Upper lobe of left lung (tissue), 6 donors: ENCODE results near the gene PML. TPM values are rescaled to one million over a fixed set of nuclear protein-coding genes. Genes with fewer than 3 reads are reported as not detected.

Source experiments
- ATAC-seq, 2 donors: fragments of 200-7000 bp; cut with Tn5 transposase; one replicate each; pipeline ENCODE4 v1.9.1; 2022; ENCODE audit warnings: mild to moderate bottlenecking in 2 of 2, moderate library complexity in 2 of 2; ENCODE audit not compliant: low FRiP score in 2 of 2
- DNase-seq, 2 donors: peaks; one replicate each; pipeline ENCODE4 v3.0.0-alpha.2; 2019 to 2020
- H3K27ac ChIP-seq, 4 donors: fragments of 200-600 bp; sonication (generic); one replicate each; pipeline ENCODE4 v1.5.1; 2016 to 2019
- H3K27me3 ChIP-seq, 4 donors: fragments of 200-600 bp; sonication (generic); one replicate each; pipeline ENCODE4 v1.5.1; 2017 to 2019
- H3K36me3 ChIP-seq, 4 donors: fragments of 200-600 bp; sonication (generic); one replicate each; pipeline ENCODE4 v1.5.1; 2016 to 2019
- H3K4me1 ChIP-seq, 4 donors: fragments of 200-600 bp; sonication (generic); one replicate each; pipeline ENCODE4 v1.5.1; 2018 to 2019
- H3K4me3 ChIP-seq, 4 donors: fragments of 200-600 bp; sonication (generic); one replicate each; pipeline ENCODE4 v1.5.1; 2017 to 2019; ENCODE audit warnings: mild to moderate bottlenecking in 2 of 4, moderate library complexity in 1 of 4
- H3K9me3 ChIP-seq, 4 donors: fragments of 200-600 bp; sonication (generic); one replicate each; pipeline ENCODE4 v1.5.1; 2018 to 2019
- CTCF ChIP-seq, 6 experiments: fragments of 450-650 bp in 4 of 6; fragments of 200-600 bp in 2 of 6; sonication (generic) in 2 of 6; IDR thresholded peaks; one replicate each; pipeline ENCODE4 v1.5.1; 2016 to 2019; ENCODE audit warnings: antibody characterized with exemption in 6 of 6
- EP300 ChIP-seq, 4 donors: sonication (generic); formaldehyde crosslinking; IDR thresholded peaks; one replicate each; pipeline ENCODE4 v1.5.1; 2017; ENCODE audit warnings: antibody characterized with exemption in 4 of 4, control low read depth in 2 of 4
- POLR2A ChIP-seq, 4 donors: fragments of 450-650 bp; IDR thresholded peaks; one replicate each; pipeline ENCODE4 v1.5.1; 2016 to 2017; ENCODE audit warnings: antibody characterized with exemption in 4 of 4, mild to moderate bottlenecking in 2 of 4
- POLR2AphosphoS5 ChIP-seq, 2 donors: sonication (generic); formaldehyde crosslinking; IDR thresholded peaks; one replicate each; pipeline ENCODE4 v1.5.1; 2017; ENCODE audit warnings: antibody characterized with exemption in 2 of 2
- WGBS, 2 donors: methylation state at CpG; one replicate each; pipeline ENCODE4 v1.1.5; 2017 to 2018; 5-methylcytosine and 5-hydroxymethylcytosine counted together
- total RNA-seq, 6 donors: library from RNA; depleted of rRNA in 4 of 6; stranded (reverse); fragments of >200 nt in 4 of 6; gene quantifications; one replicate each; pipeline versions ENCODE4 v1.1.0 to v1.2.1, GENCODE V29; 2016 to 2021
- donor health status: DM: no; HTN: no; CAD: no; lungs with moderate emphysema.
- donor health status: DM: no; HTN: yes; CAD: no; lungs with severe emphysema.

The PML gene
- total RNA-seq, 6 donors from 2014 or later: 63.1 to 247 (median 92.9) TPM

- 70 to 78% methylated on average over 11 of the region's 11 CpGs for WGBS, 2 donors
- peak overlapping the region in 3 of 4 donors; percentile 0 to 73 (median 45) for H3K27ac ChIP-seq
- H3K36me3 ChIP-seq: peaks cover 0 to 50% (median 7%) of the 10 kb centered on the region in 4 donors
- no peaks in the 10 kb centered on the region for H3K27me3 ChIP-seq
- no peak for TF ChIP-seq CTCF (IDR thresholded peaks at IDR 0.05)
- TF ChIP-seq EP300 (IDR thresholded peaks at IDR 0.05): no peak
- no peak for TF ChIP-seq POLR2A (IDR thresholded peaks at IDR 0.05)
- no peak for TF ChIP-seq POLR2AphosphoS5 (IDR thresholded peaks at IDR 0.05)
- H3K9me3 ChIP-seq: no peaks in the 10 kb centered on the region
- ATAC-seq: no peak
- H3K4me1 ChIP-seq: peaks cover 62 to 83% (median 71%) of the 10 kb centered on the region in 4 donors
- H3K4me3 ChIP-seq: no peak overlapping the region
- no peak for DNase-seq
These were observed 12.5 kb downstream of the PML start for GRCh38 chr15:74006774-74007639.

- peak overlapping the region in 3 of 4 donors; percentile 0 to 73 (median 45) for H3K27ac ChIP-seq
- H3K27me3 ChIP-seq: no peaks in the 10 kb centered on the region
- peaks cover 63 to 92% (median 78%) of the 10 kb centered on the region in 4 donors for H3K4me1 ChIP-seq
These were observed 13.4 kb downstream of the PML start for GRCh38 chr15:74007820-74008371.

GRCh38 chr15:74008901-74009300 lies 14.4 kb downstream of the PML start:
- Histone ChIP-seq H3K9me3 (no peaks in the 10 kb centered on the region), H3K4me3 (no peak overlapping the region), H3K36me3 (peaks cover 0 to 33% (median 4%) of the 10 kb centered on the region in 4 donors), H3K27ac (peak overlapping the region in 2 of 4 donors; percentile 73 to 77), H3K4me1 (peaks cover 63 to 93% (median 84%) of the 10 kb centered on the region in 4 donors), H3K27me3 (no peaks in the 10 kb centered on the region)
- ATAC-seq: no peak
- no peak for DNase-seq
- TF ChIP-seq EP300 (IDR thresholded peaks at IDR 0.05): no peak
- WGBS, 2 donors: 87 to 88% methylated on average over 3 of the region's 3 CpGs

More at GRCh38 chr15:74007820-74008371, 13.4 kb downstream of the PML start:
- DNase-seq (no peak), ATAC-seq (peak in 1 of 2 donors; percentile 34)
- WGBS, 2 donors: 36 to 46% methylated on average over 5 of the region's 5 CpGs
- no peaks in the 10 kb centered on the region for H3K9me3 ChIP-seq
- H3K36me3 ChIP-seq: peaks cover 0 to 43% (median 6%) of the 10 kb centered on the region in 4 donors
- H3K4me3 ChIP-seq: no peak overlapping the region
- TF ChIP-seq POLR2AphosphoS5 (IDR thresholded peaks at IDR 0.05): peak in 1 of 2 donors; percentile 43
- TF ChIP-seq CTCF (IDR thresholded peaks at IDR 0.05): no peak

- peak in 1 of 2 donors; percentile 71 for ATAC-seq
- Histone ChIP-seq H3K4me1 (peaks cover 77 to 88% (median 82%) of the 10 kb centered on the region in 4 donors), H3K27ac (peak overlapping the region; percentile 54 to 77 (median 69)), H3K9me3 (no peaks in the 10 kb centered on the region), H3K36me3 (peaks cover 0 to 24% (median 4%) of the 10 kb centered on the region in 4 donors), H3K27me3 (no peaks in the 10 kb centered on the region), H3K4me3 (no peak overlapping the region)
- no peak for DNase-seq
- peak in 1 of 2 donors; percentile 21 for TF ChIP-seq POLR2AphosphoS5 (IDR thresholded peaks at IDR 0.05)
- no peak for TF ChIP-seq EP300 (IDR thresholded peaks at IDR 0.05)
- no peak for TF ChIP-seq CTCF (IDR thresholded peaks at IDR 0.05)
- 40 to 45% methylated on average over 2 of the region's 2 CpGs for WGBS, 2 donors
These were observed 16.5 kb downstream of the PML start for GRCh38 chr15:74010929-74011540.

- no peaks in the 10 kb centered on the region for H3K9me3 ChIP-seq
- TF ChIP-seq POLR2A (IDR thresholded peaks at IDR 0.05): no peak
- peak; percentile 64 to 71 for TF ChIP-seq POLR2AphosphoS5 (IDR thresholded peaks at IDR 0.05)
- peak in 2 of 4 donors; percentile 20 to 66 for TF ChIP-seq EP300 (IDR thresholded peaks at IDR 0.05)
- peak overlapping the region; percentile 54 to 77 (median 69) for H3K27ac ChIP-seq
- 0 to 18% methylated on average over 2 of the region's 2 CpGs for WGBS, 2 donors
- peaks cover 77 to 88% (median 78%) of the 10 kb centered on the region in 4 donors for H3K4me1 ChIP-seq
- DNase-seq (peak in 1 of 2 donors; percentile 63), ATAC-seq (peak; percentile 54 to 56)
- H3K4me3 ChIP-seq: no peak overlapping the region
- no peaks in the 10 kb centered on the region for H3K27me3 ChIP-seq
- peaks cover 0 to 20% (median 4%) of the 10 kb centered on the region in 4 donors for H3K36me3 ChIP-seq
These were observed 17.1 kb downstream of the PML start for GRCh38 chr15:74011610-74012009.
